Stimulated activated naive CD8-positive, alpha-beta T cell treated with anti-CD3 and anti-CD28 coated beads, Interleukin-15, amount 100 ng/mL, for 72 hours (primary cell): Measurements from ENCODE around the gene ABHD17B.

ENCODE experiments used
- ATAC-seq: fragments of 150-1000 bp; cut with Tn5 transposase; 2 replicates; pipeline ENCODE4 v1.10.0; 2021; ENCODE audit warnings: mild to moderate bottlenecking, moderate library complexity
- DNase-seq, 2 donors: peaks; one replicate each; pipeline ENCODE4 v3.0.0; 2021 to 2022
- H3K27ac Mint-ChIP-seq, 2 donors: one replicate each; pipeline ENCODE4 v1.8.0; 2022; ENCODE audit warnings: mild to moderate bottlenecking in 2 of 2, mixed read lengths in 2 of 2, moderate library complexity in 2 of 2
- H3K27me3 Mint-ChIP-seq: one replicate; pipeline ENCODE4 v1.8.0; 2022; ENCODE audit warnings: mixed read lengths
- H3K4me1 Mint-ChIP-seq: one replicate; pipeline ENCODE4 v1.8.0; 2022; ENCODE audit warnings: mild to moderate bottlenecking, mixed read lengths
- H3K4me3 Mint-ChIP-seq, 2 donors: one replicate each; pipeline ENCODE4 v1.8.0; 2022; ENCODE audit warnings: mild to moderate bottlenecking in 2 of 2, mixed read lengths in 2 of 2, moderate library complexity in 1 of 2
- H3K9me3 Mint-ChIP-seq, 2 donors: one replicate each; pipeline ENCODE4 v1.8.0; 2022; ENCODE audit warnings: mixed read lengths in 2 of 2

Gene ABHD17B

GRCh38 chr9:71896761-71897160, 14.2 kb downstream of the ABHD17B start:
- peak overlapping the region in 1 of 2 donors; percentile 46 for H3K27ac Mint-ChIP-seq
- peaks cover 78% of the 10 kb centered on the region for H3K4me1 Mint-ChIP-seq
- peak overlapping the region in 1 of 2 donors; percentile 55 for H3K4me3 Mint-ChIP-seq
- DNase-seq (no peak), ATAC-seq (no peak)
- no peaks in the 10 kb centered on the region for H3K27me3 Mint-ChIP-seq
- H3K9me3 Mint-ChIP-seq: no peaks in the 10 kb centered on the region

- no peak overlapping the region for H3K27ac Mint-ChIP-seq
- DNase-seq (no peak), ATAC-seq (peak; percentile 76)
- H3K4me3 Mint-ChIP-seq: no peak overlapping the region
- no peaks in the 10 kb centered on the region for H3K27me3 Mint-ChIP-seq
- H3K9me3 Mint-ChIP-seq: no peaks in the 10 kb centered on the region
- peaks cover 70% of the 10 kb centered on the region for H3K4me1 Mint-ChIP-seq
Observed at GRCh38 chr9:71895955-71896354, 15.0 kb downstream of the ABHD17B start.

GRCh38 chr9:71895117-71895516, 15.9 kb downstream of the ABHD17B start:
- peaks cover 62% of the 10 kb centered on the region for H3K4me1 Mint-ChIP-seq
- H3K4me3 Mint-ChIP-seq: no peak overlapping the region
- ATAC-seq (no peak), DNase-seq (no peak)
- H3K27ac Mint-ChIP-seq: peak overlapping the region in 1 of 2 donors; percentile 61
- no peaks in the 10 kb centered on the region for H3K27me3 Mint-ChIP-seq
- H3K9me3 Mint-ChIP-seq: no peaks in the 10 kb centered on the region

GRCh38 chr9:71891557-71892189, 19.3 kb downstream of the ABHD17B start:
- DNase-seq: no peak
- ATAC-seq: no peak
- Mint-ChIP-seq H3K4me3 (no peak overlapping the region), H3K4me1 (peaks cover 48% of the 10 kb centered on the region), H3K27me3 (no peaks in the 10 kb centered on the region), H3K9me3 (no peaks in the 10 kb centered on the region), H3K27ac (no peak overlapping the region)

GRCh38 chr9:71890042-71890679, 20.8 kb downstream of the ABHD17B start:
- H3K4me1 Mint-ChIP-seq: peaks cover 46% of the 10 kb centered on the region
- H3K27me3 Mint-ChIP-seq: no peaks in the 10 kb centered on the region
- H3K9me3 Mint-ChIP-seq: no peaks in the 10 kb centered on the region
- no peak for DNase-seq
- ATAC-seq: no peak
- H3K4me3 Mint-ChIP-seq: no peak overlapping the region
- no peak overlapping the region for H3K27ac Mint-ChIP-seq

GRCh38 chr9:71887362-71887761, 23.6 kb downstream of the ABHD17B start:
- ATAC-seq (no peak), DNase-seq (no peak)
- H3K27me3 Mint-ChIP-seq: no peaks in the 10 kb centered on the region
- peak overlapping the region in 1 of 2 donors; percentile 13 for H3K4me3 Mint-ChIP-seq
- H3K9me3 Mint-ChIP-seq: peaks cover 7 to 18% of the 10 kb centered on the region in 2 donors
- no peak overlapping the region for H3K27ac Mint-ChIP-seq
- peaks cover 31% of the 10 kb centered on the region for H3K4me1 Mint-ChIP-seq

- Mint-ChIP-seq H3K9me3 (peaks cover 7 to 22% of the 10 kb centered on the region in 2 donors), H3K27me3 (no peaks in the 10 kb centered on the region), H3K27ac (no peak overlapping the region), H3K4me3 (no peak overlapping the region), H3K4me1 (peaks cover 34% of the 10 kb centered on the region)
- no peak for DNase-seq
- no peak for ATAC-seq
Observed at GRCh38 chr9:71886541-71886940, 24.5 kb downstream of the ABHD17B start.

- Mint-ChIP-seq H3K27me3 (no peaks in the 10 kb centered on the region), H3K4me1 (peaks cover 39% of the 10 kb centered on the region), H3K4me3 (no peak overlapping the region), H3K27ac (no peak overlapping the region), H3K9me3 (peaks cover 7 to 28% of the 10 kb centered on the region in 2 donors)
- ATAC-seq: peak; percentile 87
- peak in 1 of 2 donors; percentile 18 for DNase-seq
Observed at GRCh38 chr9:71886015-71886414, 25.0 kb downstream of the ABHD17B start.

- no peak for DNase-seq
- H3K27ac Mint-ChIP-seq: peak overlapping the region in 1 of 2 donors; percentile 55
- peaks cover 12 to 32% of the 10 kb centered on the region in 2 donors for H3K9me3 Mint-ChIP-seq
- H3K27me3 Mint-ChIP-seq: no peaks in the 10 kb centered on the region
- ATAC-seq: peak; percentile 46
- H3K4me3 Mint-ChIP-seq: peak overlapping the region in 1 of 2 donors; percentile 37
- peaks cover 39% of the 10 kb centered on the region for H3K4me1 Mint-ChIP-seq
Observed at GRCh38 chr9:71885467-71885866, 25.5 kb downstream of the ABHD17B start.

GRCh38 chr9:71884005-71884404, 27.0 kb downstream of the ABHD17B start:
- Mint-ChIP-seq H3K9me3 (peaks cover 21 to 40% of the 10 kb centered on the region in 2 donors), H3K4me1 (peaks cover 39% of the 10 kb centered on the region), H3K4me3 (no peak overlapping the region), H3K27me3 (no peaks in the 10 kb centered on the region), H3K27ac (no peak overlapping the region)
- ATAC-seq (no peak), DNase-seq (no peak)

- Mint-ChIP-seq H3K9me3 (peaks cover 29 to 47% of the 10 kb centered on the region in 2 donors), H3K27ac (no peak overlapping the region), H3K4me3 (no peak overlapping the region), H3K4me1 (peaks cover 21% of the 10 kb centered on the region), H3K27me3 (no peaks in the 10 kb centered on the region)
- DNase-seq (no peak), ATAC-seq (no peak)
Observed at GRCh38 chr9:71879644-71880174, 31.3 kb downstream of the ABHD17B start.

- Mint-ChIP-seq H3K4me3 (no peak overlapping the region), H3K27ac (no peak overlapping the region)
Observed at GRCh38 chr9:71878327-71879274, 32.4 kb downstream of the ABHD17B start.

GRCh38 chr9:71876829-71877228, 34.2 kb downstream of the ABHD17B start:
- H3K4me1 Mint-ChIP-seq: peaks cover 21% of the 10 kb centered on the region
- ATAC-seq (no peak), DNase-seq (no peak)
- H3K9me3 Mint-ChIP-seq: peaks cover 23 to 29% of the 10 kb centered on the region in 2 donors
- H3K27ac Mint-ChIP-seq: no peak overlapping the region
- no peak overlapping the region for H3K4me3 Mint-ChIP-seq
- no peaks in the 10 kb centered on the region for H3K27me3 Mint-ChIP-seq

More at GRCh38 chr9:71878327-71879274, 32.4 kb downstream of the ABHD17B start:
- Mint-ChIP-seq H3K4me1 (peaks cover 22% of the 10 kb centered on the region), H3K9me3 (peaks cover 23 to 36% of the 10 kb centered on the region in 2 donors), H3K27me3 (no peaks in the 10 kb centered on the region)
- DNase-seq: no peak
- no peak for ATAC-seq

- ATAC-seq: no peak
- no peaks in the 10 kb centered on the region for H3K27me3 Mint-ChIP-seq
- H3K4me1 Mint-ChIP-seq: peaks cover 14% of the 10 kb centered on the region
- H3K9me3 Mint-ChIP-seq: peaks cover 21 to 23% of the 10 kb centered on the region in 2 donors
- no peak for DNase-seq
- no peak overlapping the region for H3K27ac Mint-ChIP-seq
- H3K4me3 Mint-ChIP-seq: no peak overlapping the region
Observed at GRCh38 chr9:71876106-71876505, 34.9 kb downstream of the ABHD17B start.

- no peak for ATAC-seq
- peaks cover 14% of the 10 kb centered on the region for H3K4me1 Mint-ChIP-seq
- H3K4me3 Mint-ChIP-seq: no peak overlapping the region
- DNase-seq: no peak
- peaks cover 16 to 18% of the 10 kb centered on the region in 2 donors for H3K9me3 Mint-ChIP-seq
- no peaks in the 10 kb centered on the region for H3K27me3 Mint-ChIP-seq
- no peak overlapping the region for H3K27ac Mint-ChIP-seq
Observed at GRCh38 chr9:71875345-71875744, 35.6 kb downstream of the ABHD17B start.
